Vagina (tissue), 2 donors: ENCODE data around the gene ST8SIA6. TPM values are rescaled to one million over a fixed set of nuclear protein-coding genes. Genes with fewer than 3 reads are reported as not detected.

Experiments
- DNase-seq, 2 donors: peaks; one replicate each; pipeline ENCODE4 v3.0.0-alpha.2; 2017; ENCODE audit errors: extremely low spot score in 2 of 2
- H3K27ac ChIP-seq: fragments of 200-600 bp; sonication (generic); one replicate; pipeline ENCODE4 v1.5.1; 2019
- H3K27me3 ChIP-seq: fragments of 200-600 bp; sonication (generic); one replicate; pipeline ENCODE4 v1.5.1; 2019
- H3K36me3 ChIP-seq, 2 donors: fragments of 200-600 bp; sonication (generic); one replicate each; pipeline ENCODE4 v1.5.1; 2017 to 2019
- H3K4me1 ChIP-seq: fragments of 200-600 bp; sonication (generic); one replicate; pipeline ENCODE4 v1.5.1; 2019
- H3K4me3 ChIP-seq, 2 donors: fragments of 200-600 bp; sonication (generic); 1 replicate in 1 of 2; 2 replicates in 1 of 2; pipeline ENCODE4 v1.5.1; 2016 to 2019
- H3K9me3 ChIP-seq: fragments of 200-600 bp; sonication (generic); one replicate; pipeline ENCODE4 v1.5.1; 2019
- POLR2A ChIP-seq, 2 donors: fragments of 450-650 bp; IDR thresholded peaks; one replicate each; pipeline ENCODE4 v1.6.1; 2017; ENCODE audit warnings: antibody characterized with exemption in 2 of 2, mild to moderate bottlenecking in 2 of 2, moderate library complexity in 2 of 2
- POLR2AphosphoS5 ChIP-seq, 2 donors: sonication (generic); formaldehyde crosslinking; IDR thresholded peaks; one replicate each; pipeline ENCODE4 v1.9.0; 2017; ENCODE audit warnings: antibody characterized with exemption in 2 of 2, mild to moderate bottlenecking in 2 of 2, low read depth in 1 of 2; ENCODE audit not compliant: insufficient read depth in 1 of 2
- intact Hi-C: fragments of 100-400 bp; cut with DNase I; formaldehyde crosslinking; loops from one replicate; pipeline ENCODE4 v1.15.1; 2023
- total RNA-seq: library from RNA; depleted of rRNA; stranded (reverse); fragments of >200 nt; gene quantifications from one replicate; pipeline ENCODE4 v1.2.3, GENCODE V29; 2016
- TF ChIP-seq, protein P1 (sequence below), 3 experiments: fragments of 450-650 bp in 2 of 3; fragments of 200-600 bp in 1 of 3; sonication (generic) in 1 of 3; IDR thresholded peaks; one replicate each; pipeline ENCODE4 v1.5.1; 2017 to 2019; ENCODE audit warnings: antibody characterized with exemption in 3 of 3, mild to moderate bottlenecking in 2 of 3, moderate library complexity in 2 of 3

Gene ST8SIA6
- total RNA-seq, 1 donor from 2014 or later = 1.2 TPM

- no peaks in the 10 kb centered on the region for H3K27me3 ChIP-seq
Observed at GRCh38 chr10:17423632-17424186, 30.7 kb downstream of the ST8SIA6 start.

GRCh38 chr10:17422931-17423330 is 31.5 kb downstream of the ST8SIA6 start:
- H3K4me3 ChIP-seq = no peak overlapping the region
- intact Hi-C loops = loop anchor here (10.0 kb wide), 1 partner anchor 588 kb away; no protein-coding TSS in a partner anchor

More at GRCh38 chr10:17423632-17424186, 30.7 kb downstream of the ST8SIA6 start:
- no peaks in the 10 kb centered on the region for H3K36me3 ChIP-seq
- intact Hi-C loops = loop anchor here (10.0 kb wide), 1 partner anchor 589 kb away; no protein-coding TSS in a partner anchor
- no peaks in the 10 kb centered on the region for H3K9me3 ChIP-seq
- DNase-seq = no peak
- no peak overlapping the region for H3K27ac ChIP-seq
- no peaks in the 10 kb centered on the region for H3K4me1 ChIP-seq
- TF ChIP-seq POLR2A (IDR thresholded peaks at IDR 0.05) = no peak
- TF ChIP-seq, protein P1, sequence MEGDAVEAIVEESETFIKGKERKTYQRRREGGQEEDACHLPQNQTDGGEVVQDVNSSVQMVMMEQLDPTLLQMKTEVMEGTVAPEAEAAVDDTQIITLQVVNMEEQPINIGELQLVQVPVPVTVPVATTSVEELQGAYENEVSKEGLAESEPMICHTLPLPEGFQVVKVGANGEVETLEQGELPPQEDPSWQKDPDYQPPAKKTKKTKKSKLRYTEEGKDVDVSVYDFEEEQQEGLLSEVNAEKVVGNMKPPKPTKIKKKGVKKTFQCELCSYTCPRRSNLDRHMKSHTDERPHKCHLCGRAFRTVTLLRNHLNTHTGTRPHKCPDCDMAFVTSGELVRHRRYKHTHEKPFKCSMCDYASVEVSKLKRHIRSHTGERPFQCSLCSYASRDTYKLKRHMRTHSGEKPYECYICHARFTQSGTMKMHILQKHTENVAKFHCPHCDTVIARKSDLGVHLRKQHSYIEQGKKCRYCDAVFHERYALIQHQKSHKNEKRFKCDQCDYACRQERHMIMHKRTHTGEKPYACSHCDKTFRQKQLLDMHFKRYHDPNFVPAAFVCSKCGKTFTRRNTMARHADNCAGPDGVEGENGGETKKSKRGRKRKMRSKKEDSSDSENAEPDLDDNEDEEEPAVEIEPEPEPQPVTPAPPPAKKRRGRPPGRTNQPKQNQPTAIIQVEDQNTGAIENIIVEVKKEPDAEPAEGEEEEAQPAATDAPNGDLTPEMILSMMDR (IDR thresholded peaks at IDR 0.05) = no peak
- no peak for TF ChIP-seq POLR2AphosphoS5 (IDR thresholded peaks at IDR 0.05; ENCODE audit: insufficient read depth in 1 of 2, low read depth in 1 of 2)
- H3K4me3 ChIP-seq = no peak overlapping the region

GRCh38 chr10:17418249-17418648 is 36.1 kb downstream of the ST8SIA6 start:
- H3K27me3 ChIP-seq = no peaks in the 10 kb centered on the region
- no peaks in the 10 kb centered on the region for H3K9me3 ChIP-seq
- H3K27ac ChIP-seq = no peak overlapping the region
- intact Hi-C loops = no loop called here
- H3K36me3 ChIP-seq = no peaks in the 10 kb centered on the region
- no peak overlapping the region for H3K4me3 ChIP-seq
- no peaks in the 10 kb centered on the region for H3K4me1 ChIP-seq
- no peak for DNase-seq
- TF ChIP-seq POLR2A (IDR thresholded peaks at IDR 0.05) (no peak), POLR2AphosphoS5 (IDR thresholded peaks at IDR 0.05; ENCODE audit: insufficient read depth in 1 of 2, low read depth in 1 of 2) (no peak)
- TF ChIP-seq, protein P1 (IDR thresholded peaks at IDR 0.05) = no peak

More at GRCh38 chr10:17422931-17423330, 31.5 kb downstream of the ST8SIA6 start:
- no peak overlapping the region for H3K27ac ChIP-seq
- H3K27me3 ChIP-seq = no peaks in the 10 kb centered on the region
- TF ChIP-seq, protein P1 (IDR thresholded peaks at IDR 0.05) = no peak
- TF ChIP-seq POLR2AphosphoS5 (IDR thresholded peaks at IDR 0.05; ENCODE audit: insufficient read depth in 1 of 2, low read depth in 1 of 2) (no peak), POLR2A (IDR thresholded peaks at IDR 0.05) (no peak)
- no peaks in the 10 kb centered on the region for H3K4me1 ChIP-seq
- no peak for DNase-seq
- no peaks in the 10 kb centered on the region for H3K36me3 ChIP-seq
- H3K9me3 ChIP-seq = no peaks in the 10 kb centered on the region

GRCh38 chr10:17416442-17417211 is 37.8 kb downstream of the ST8SIA6 start:
- no peak for DNase-seq
- Histone ChIP-seq H3K27ac (no peak overlapping the region), H3K9me3 (no peaks in the 10 kb centered on the region), H3K4me3 (no peak overlapping the region), H3K36me3 (no peaks in the 10 kb centered on the region), H3K4me1 (no peaks in the 10 kb centered on the region), H3K27me3 (no peaks in the 10 kb centered on the region)
- intact Hi-C loops = no loop called here
- TF ChIP-seq, protein P1 (IDR thresholded peaks at IDR 0.05) = no peak
- TF ChIP-seq POLR2AphosphoS5 (IDR thresholded peaks at IDR 0.05; ENCODE audit: insufficient read depth in 1 of 2, low read depth in 1 of 2) (no peak), POLR2A (IDR thresholded peaks at IDR 0.05) (no peak)
